Brain microvascular endothelial cell (primary cell): ENCODE results near the gene DAO.

Source experiments
- DNase-seq: peaks from one replicate; pipeline ENCODE4 v3.0.0-alpha.2; 2020
- H3K27ac ChIP-seq: fragments of 250-450 bp; sonication (Bioruptor Pico); 2 replicates; pipeline ENCODE4 v1.5.1; 2020; ENCODE audit warnings: mild to moderate bottlenecking, moderate library complexity
- H3K27me3 ChIP-seq: fragments of 250-450 bp; sonication (Bioruptor Pico); replicated peaks from 2 replicates; pipeline ENCODE4 v1.5.1; 2020; ENCODE audit warnings: mild to moderate bottlenecking
- H3K36me3 ChIP-seq: fragments of 250-450 bp; sonication (Bioruptor Pico); replicated peaks from 2 replicates; pipeline ENCODE4 v1.5.1; 2020; ENCODE audit warnings: mild to moderate bottlenecking
- H3K4me3 ChIP-seq: 2 replicates; pipeline ENCODE4 v1.5.1; 2011; ENCODE audit warnings: low read depth, mild to moderate bottlenecking, control low read depth, low read length, moderate library complexity
- in situ Hi-C: cut with HindIII; loops from 2 replicates; pipeline ENCODE4 v1.10.0; 2017; ENCODE audit warnings: low sequenced_read_pairs, low pct_ligation_motif_present
- TF ChIP-seq, protein P1 (sequence below): IDR thresholded peaks from 2 replicates; pipeline ENCODE4 v1.5.1; 2011; ENCODE audit warnings: low read depth, mild to moderate bottlenecking, moderate library complexity, low read length, control low read depth, inconsistent platforms; ENCODE audit errors: missing control alignments

Gene DAO

DNA sequence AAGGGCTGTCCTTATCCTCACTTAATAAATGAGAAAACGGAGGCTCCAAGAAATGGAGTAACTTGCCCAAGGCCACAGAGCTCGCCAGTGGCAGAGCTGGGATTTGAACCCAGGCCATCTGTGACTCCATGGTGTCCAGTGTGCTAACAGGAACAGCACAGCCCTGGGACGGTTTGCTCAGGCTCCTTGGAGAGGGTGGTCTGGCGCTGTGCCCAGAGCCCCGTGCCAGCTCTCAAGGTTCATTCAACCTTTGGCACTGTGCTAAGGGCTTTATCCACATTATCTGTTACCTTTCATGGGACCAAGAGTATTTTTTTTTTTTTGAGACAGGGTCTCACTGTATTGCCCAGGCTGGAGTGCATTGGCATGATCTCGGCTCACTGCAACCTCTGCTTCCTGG lies 8.1 kb downstream of the DAO start:
- H3K27me3 ChIP-seq, result no peaks in the 10 kb centered on the region
- no peak for DNase-seq
- no peaks in the 10 kb centered on the region for H3K36me3 ChIP-seq
- H3K4me3 ChIP-seq, result no peak overlapping the region
- in situ Hi-C loops, result no loop called here
- no peak overlapping the region for H3K27ac ChIP-seq
- TF ChIP-seq, protein P1, sequence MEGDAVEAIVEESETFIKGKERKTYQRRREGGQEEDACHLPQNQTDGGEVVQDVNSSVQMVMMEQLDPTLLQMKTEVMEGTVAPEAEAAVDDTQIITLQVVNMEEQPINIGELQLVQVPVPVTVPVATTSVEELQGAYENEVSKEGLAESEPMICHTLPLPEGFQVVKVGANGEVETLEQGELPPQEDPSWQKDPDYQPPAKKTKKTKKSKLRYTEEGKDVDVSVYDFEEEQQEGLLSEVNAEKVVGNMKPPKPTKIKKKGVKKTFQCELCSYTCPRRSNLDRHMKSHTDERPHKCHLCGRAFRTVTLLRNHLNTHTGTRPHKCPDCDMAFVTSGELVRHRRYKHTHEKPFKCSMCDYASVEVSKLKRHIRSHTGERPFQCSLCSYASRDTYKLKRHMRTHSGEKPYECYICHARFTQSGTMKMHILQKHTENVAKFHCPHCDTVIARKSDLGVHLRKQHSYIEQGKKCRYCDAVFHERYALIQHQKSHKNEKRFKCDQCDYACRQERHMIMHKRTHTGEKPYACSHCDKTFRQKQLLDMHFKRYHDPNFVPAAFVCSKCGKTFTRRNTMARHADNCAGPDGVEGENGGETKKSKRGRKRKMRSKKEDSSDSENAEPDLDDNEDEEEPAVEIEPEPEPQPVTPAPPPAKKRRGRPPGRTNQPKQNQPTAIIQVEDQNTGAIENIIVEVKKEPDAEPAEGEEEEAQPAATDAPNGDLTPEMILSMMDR, result no peak

DNA sequence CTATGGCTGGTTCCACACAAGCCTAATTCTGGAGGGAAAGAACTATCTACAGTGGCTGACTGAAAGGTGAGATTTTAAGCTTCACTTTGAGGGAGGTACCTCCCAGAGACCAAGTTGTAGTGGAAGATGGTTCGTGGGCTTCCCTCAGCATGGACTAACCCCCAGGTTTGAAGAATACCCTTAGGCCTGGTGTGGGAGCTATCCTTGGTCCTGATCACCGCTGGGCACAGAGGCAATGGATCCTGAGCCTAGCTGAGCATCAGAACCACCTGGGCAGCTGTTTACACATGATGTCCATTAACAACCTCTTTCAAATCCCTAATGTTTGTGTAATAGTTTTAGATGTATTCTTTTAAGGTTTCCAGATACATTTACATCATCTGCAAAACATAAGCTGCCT lies 10.3 kb downstream of the DAO start:
- in situ Hi-C loops, result no loop called here
- H3K27ac ChIP-seq, result no peak overlapping the region
- no peak overlapping the region for H3K4me3 ChIP-seq
- H3K36me3 ChIP-seq, result no peaks in the 10 kb centered on the region
- TF ChIP-seq, protein P1, result no peak
- H3K27me3 ChIP-seq, result no peaks in the 10 kb centered on the region
- no peak for DNase-seq

DNA sequence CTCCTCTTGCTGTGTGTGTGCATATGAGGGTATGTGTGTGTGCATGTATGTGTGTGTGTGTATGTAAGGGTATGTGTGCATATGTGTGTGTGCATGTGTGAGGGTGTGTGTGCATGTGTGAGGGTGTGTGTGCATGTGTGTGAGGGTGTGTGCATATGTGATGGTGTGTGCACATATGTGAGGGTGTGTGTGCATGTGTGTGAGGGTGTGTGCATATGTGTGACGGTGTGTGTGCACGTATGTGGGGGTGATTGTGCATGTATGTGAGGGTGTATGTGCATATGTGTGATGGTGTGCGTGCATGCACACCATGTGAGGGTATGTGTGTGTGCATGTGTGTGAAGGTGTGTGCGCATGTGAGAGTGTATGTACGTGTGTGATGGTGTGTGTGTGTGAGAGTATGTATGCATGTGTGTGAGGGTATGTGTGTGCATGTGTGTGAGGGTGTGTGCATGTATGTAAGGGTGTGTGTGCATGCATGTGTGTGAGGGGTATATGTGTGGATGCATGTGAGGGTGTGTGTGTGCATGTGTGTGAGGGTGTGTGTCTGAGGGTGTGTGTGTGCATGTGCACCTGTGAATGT lies 15.4 kb downstream of the DAO start:
- in situ Hi-C loops, result no loop called here
- DNase-seq, result no peak
- Histone ChIP-seq H3K36me3 (no peaks in the 10 kb centered on the region), H3K27ac (no peak overlapping the region), H3K27me3 (no peaks in the 10 kb centered on the region), H3K4me3 (no peak overlapping the region)
- TF ChIP-seq, protein P1, result no peak

DNA sequence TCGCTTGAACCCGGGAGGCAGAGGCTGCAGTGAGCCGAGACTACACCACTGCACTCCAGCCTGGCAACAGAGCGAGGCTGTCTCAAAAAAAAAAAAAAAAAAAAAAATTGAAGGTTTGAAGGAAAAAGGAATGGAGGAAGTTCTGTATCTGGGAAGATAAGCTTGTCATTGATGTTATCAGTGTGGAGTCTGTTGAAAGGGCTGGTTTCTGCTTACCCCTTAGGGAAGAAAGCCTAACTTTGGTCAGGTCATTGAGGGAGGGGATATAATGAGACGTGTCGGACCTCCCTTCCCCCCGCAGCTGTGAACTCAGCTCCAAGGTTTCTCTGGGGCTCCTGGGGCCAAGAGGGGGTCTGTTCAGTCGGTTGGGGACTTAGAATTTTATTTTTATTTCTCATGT lies 16.4 kb downstream of the DAO start:
- in situ Hi-C loops, result no loop called here
- DNase-seq, result no peak
- H3K27ac ChIP-seq, result no peak overlapping the region
- H3K4me3 ChIP-seq, result no peak overlapping the region
- TF ChIP-seq, protein P1, result no peak
- H3K27me3 ChIP-seq, result no peaks in the 10 kb centered on the region
- H3K36me3 ChIP-seq, result no peaks in the 10 kb centered on the region

DNA sequence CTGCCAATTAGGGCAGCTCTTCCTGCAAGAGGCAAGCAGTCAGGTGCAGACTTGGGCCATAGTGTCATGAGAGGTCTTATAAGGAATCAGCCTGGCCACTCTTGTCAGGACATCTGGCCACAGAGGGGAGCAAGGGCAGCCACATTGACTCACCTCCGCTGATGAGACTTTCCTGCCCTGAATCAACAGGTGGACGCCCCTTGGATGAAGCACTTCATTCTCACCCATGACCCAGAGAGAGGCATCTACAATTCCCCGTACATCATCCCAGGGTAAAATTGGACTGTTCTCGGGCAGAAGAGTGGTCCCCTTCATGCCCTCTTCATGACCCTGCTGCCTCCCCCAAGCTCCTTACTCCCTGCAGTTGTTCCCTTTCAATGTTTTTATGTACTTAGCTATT lies 16.9 kb downstream of the DAO start:
- no peaks in the 10 kb centered on the region for H3K27me3 ChIP-seq

More for the DNA sequence above, 16.9 kb downstream of the DAO start:
- Histone ChIP-seq H3K36me3 (no peaks in the 10 kb centered on the region), H3K4me3 (no peak overlapping the region), H3K27ac (no peak overlapping the region)
- in situ Hi-C loops, result no loop called here
- TF ChIP-seq, protein P1, result no peak
- no peak for DNase-seq
